HG02981 (cell line): Measurements from ENCODE around the gene SPATA31D4.
"Not testable (repeated sequence)": the region's sequence is repeated elsewhere in the genome, so short reads cannot be mapped to it uniquely, and the experiment has no call there.

ENCODE experiments used
- ATAC-seq: cut with Tn5 transposase; IDR thresholded peaks from one replicate; pipeline ENCODE4 v1.9.1; 2021; ENCODE audit warnings: mild to moderate bottlenecking, moderate library complexity; ENCODE audit not compliant: unreplicated experiment

The SPATA31D4 gene

DNA sequence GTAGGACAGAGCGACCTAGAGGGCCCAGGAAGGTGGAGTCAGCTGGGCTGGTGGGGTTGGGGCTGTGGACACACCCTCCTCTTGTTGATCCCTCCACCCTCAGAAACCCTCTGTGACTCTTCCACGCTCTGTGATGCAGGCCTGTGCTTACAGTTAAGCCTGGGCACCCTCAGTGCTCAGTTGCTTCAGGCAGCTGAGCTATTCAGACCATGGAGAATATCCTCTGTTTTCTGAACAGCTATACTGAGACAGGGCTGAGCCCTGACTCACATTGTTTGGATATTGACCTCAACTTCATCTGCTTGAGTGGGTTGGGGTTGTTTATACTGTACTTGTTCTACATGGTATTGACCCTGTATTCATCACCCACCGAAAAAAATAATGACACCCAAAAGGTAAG is at the start of gene SPATA31D4:
SPATA31D4 (plus strand) TSS at position 124 of the 400 bp plus-strand sequence; CDS start at position 210, 86 bp downstream.
- ATAC-seq: not testable (repeated sequence)

DNA sequence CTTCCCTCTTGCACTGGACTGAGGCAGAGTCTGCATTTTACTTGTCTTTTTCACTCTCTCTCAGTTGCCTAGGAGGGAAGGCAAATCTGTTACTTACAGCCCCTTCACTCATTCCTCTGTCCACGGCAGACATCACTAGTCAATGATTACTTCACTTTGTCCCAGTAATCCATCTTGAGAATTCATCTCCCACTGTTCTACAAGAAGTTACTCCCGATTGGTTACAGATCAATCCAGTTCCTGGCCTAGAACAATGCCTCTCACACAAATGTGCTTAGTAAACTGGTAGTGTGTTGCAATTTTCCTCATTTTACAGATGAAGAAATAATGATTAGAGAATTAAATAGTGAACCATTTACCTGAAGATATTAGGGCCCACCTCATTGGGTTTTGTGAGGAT is 49.7 kb upstream of the SPATA31D4 start:
- no peak for ATAC-seq

DNA sequence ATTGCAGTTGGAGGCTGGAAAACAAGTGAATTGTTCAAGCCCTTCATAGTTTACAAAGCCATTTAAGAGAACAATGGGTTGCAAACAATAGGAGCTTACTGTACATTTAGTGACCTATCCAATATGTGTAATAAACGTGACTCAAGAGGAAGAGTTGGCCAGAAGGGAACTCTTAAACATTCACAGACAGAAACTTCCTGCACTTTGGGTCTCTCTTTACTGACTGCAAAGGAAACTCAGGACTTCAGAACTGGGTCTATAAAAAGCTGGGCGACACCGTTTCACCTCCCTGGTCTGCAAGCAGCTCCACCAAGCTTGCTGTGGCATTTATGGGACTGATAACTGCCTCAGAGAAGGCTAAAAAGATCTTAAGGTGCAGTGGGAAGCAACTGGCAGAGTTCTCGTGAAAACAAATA is 48.7 kb upstream of the SPATA31D4 start:
- no peak for ATAC-seq

DNA sequence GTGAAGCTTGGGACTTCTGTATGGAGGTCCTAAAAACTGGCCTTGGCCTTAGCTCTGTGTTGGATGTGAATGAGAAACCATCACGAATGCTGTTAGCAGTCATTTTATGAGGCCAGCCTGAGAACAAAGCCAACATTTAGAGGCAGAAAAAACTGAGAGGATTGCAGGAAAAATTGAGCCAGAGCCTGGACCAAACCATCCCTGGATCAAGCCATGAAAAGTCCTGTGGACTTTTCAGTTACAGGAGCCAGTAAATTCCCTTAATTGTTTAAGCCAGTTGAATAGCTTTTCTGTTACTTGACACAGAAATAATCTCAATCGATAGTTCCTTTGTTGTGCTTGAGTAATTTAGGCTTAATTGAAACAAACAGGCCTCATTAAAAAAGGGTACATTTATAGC is 42.6 kb upstream of the SPATA31D4 start:
- ATAC-seq: no peak

GRCh38 chr9:81886665-81887064 is 41.6 kb upstream of the SPATA31D4 start:
- ATAC-seq: no peak

GRCh38 chr9:81890104-81890503 is 38.1 kb upstream of the SPATA31D4 start:
- no peak for ATAC-seq

GRCh38 chr9:81892440-81892839 is 35.8 kb upstream of the SPATA31D4 start:
- ATAC-seq: no peak

GRCh38 chr9:81893929-81894328 is 34.3 kb upstream of the SPATA31D4 start:
- no peak for ATAC-seq

- no peak for ATAC-seq
These were observed 33.3 kb upstream of the SPATA31D4 start for GRCh38 chr9:81894891-81895290.

DNA sequence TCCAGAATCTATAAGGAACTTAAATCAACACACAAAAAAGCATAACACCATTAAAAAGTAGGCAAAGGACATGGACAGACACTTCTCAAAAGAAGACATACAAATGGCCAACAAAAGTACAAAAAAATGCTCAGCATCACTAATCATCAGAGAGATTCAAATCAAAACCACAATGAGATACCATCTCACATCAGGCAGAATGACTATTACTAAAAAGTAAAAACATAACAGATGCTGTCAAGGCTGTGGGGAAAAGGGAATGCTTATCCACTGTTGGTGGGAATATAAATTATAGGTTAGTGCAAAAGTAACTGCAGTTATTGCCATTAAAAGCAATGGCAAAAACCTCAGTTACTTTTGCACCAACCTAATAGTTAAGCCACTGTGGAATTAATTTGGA is 32.2 kb upstream of the SPATA31D4 start:
- ATAC-seq: no peak

- ATAC-seq: no peak
These were observed 29.4 kb upstream of the SPATA31D4 start for GRCh38 chr9:81898851-81899250.

GRCh38 chr9:81902196-81902595 is 26.0 kb upstream of the SPATA31D4 start:
- ATAC-seq: no peak

DNA sequence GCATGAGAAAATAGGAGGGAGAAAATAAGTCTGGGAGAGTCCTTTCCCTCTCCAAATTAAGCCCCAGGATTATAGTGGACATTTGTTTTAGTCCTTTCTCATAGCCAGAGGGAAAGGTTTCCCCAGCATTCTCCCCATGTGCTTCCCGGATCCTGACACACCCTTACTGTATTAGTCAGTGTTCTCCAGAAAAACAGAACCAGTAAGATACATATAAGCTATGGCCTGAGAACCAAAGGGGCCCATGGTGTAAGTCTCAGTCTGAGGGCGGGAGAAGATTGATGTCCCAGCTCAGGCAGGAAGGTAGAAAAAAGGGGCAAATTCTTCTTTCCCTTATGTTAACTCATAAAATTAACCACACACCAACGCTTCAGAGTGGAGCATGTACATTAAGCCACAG is 25.6 kb upstream of the SPATA31D4 start:
- ATAC-seq: no peak

- no peak for ATAC-seq
These were observed 21.6 kb upstream of the SPATA31D4 start for GRCh38 chr9:81906671-81907070.

DNA sequence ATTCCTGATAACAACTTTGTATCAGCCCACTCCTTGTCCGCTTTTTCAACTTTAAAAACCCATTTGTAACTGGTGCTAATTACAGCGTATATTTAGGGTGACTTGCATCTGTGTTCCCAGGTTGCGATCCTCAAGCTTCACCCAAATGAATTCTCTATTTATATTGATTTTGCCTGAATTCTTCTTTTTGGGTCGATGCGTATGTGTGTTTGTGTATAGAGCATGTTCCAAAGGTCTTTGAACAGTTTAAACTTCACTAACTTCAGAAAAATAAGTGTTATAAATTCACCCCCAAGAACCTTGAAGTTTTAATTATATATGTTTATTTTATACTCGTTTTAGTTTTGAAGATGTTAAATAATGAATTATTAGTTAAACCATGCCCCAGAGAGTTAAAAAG is 16.1 kb upstream of the SPATA31D4 start:
- no peak for ATAC-seq

DNA sequence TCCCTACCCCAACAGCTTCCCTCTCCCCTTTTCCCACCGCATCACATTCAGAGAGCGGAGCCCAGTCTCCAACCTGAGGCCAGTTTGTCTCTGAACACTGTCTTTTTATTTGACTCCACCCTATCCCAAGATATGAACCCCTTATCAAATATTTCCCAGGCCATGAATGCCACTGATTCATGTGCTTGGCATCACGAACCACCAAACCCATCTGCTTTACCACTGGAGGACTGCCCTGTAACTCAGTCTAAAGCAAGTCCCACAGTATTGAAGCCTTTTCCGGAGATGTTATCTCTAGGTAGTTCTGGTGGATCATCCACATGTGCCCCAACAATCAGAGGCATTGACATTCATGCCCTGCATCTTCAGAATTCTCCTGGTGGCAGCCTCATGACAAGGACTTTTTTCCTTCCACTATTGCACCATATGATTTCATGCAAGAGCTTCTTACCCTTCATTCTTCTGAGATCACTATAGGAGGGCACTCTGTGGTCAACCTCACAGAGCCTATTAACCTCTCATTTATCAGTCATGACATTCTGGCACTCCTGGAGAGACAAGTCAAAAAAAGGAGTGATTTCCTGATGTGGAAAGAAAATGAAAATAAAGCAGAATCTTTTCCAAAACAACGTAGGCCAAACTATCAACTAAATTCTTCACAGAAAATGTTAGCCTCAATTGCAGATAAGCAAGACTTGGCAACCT is 12.3 kb upstream of the SPATA31D4 start:
- ATAC-seq: no peak

DNA sequence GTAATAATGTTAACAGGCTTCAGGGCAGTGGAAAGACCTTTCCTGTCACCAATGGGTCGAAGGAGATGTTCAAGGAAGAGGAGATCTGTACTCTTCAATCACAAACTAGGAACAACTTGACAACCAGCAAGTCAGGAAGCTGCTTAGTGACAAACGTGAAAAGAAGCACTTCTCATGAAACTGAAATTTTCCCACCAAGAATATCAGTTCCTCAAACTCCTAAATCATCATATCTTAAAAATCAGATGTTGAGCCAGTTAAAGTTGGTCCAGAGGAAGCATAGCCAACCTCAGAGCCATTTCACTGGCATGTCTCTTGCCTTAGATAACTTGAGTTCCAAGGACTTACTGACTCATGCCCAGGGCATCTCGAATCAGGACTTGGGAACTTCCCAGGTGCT is 9.7 kb upstream of the SPATA31D4 start:
- not testable (repeated sequence) for ATAC-seq

DNA sequence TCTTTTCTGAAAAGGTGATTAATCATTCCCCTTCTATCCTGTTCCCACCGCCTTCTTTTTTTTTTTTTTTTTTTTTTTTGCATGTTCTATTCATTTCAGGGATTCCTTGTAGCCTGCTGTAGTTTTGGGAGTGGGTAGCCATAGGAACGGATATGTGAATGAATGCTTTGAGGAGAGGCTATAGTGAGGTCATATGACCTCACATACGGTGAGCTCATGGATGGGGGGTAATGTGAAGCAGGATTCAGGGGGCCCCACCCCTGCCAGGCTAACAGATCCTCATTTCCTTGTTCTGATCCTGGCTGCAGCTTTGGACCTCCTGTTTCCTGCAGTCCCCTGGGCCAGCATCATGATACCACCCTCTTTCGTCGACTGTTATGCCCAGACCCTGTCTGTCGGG is 1.9 kb downstream of the SPATA31D4 start:
- ATAC-seq: not testable (repeated sequence)

- not testable (repeated sequence) for ATAC-seq
These were observed 5.3 kb downstream of the SPATA31D4 start for GRCh38 chr9:81933547-81933946.

DNA sequence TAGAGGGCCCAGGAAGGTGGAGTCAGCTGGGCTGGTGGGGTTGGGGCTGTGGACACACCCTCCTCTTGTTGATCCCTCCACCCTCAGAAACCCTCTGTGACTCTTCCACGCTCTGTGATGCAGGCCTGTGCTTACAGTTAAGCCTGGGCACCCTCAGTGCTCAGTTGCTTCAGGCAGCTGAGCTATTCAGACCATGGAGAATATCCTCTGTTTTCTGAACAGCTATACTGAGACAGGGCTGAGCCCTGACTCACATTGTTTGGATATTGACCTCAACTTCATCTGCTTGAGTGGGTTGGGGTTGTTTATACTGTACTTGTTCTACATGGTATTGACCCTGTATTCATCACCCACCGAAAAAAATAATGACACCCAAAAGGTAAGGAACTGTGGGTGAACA is 15.2 kb downstream of the SPATA31D4 start, which contains the start of gene SPATA31D3:
SPATA31D3 (plus strand) TSS at position 108 of the 400 bp plus-strand sequence; CDS start at position 194, 86 bp downstream.
- not testable (repeated sequence) for ATAC-seq

DNA sequence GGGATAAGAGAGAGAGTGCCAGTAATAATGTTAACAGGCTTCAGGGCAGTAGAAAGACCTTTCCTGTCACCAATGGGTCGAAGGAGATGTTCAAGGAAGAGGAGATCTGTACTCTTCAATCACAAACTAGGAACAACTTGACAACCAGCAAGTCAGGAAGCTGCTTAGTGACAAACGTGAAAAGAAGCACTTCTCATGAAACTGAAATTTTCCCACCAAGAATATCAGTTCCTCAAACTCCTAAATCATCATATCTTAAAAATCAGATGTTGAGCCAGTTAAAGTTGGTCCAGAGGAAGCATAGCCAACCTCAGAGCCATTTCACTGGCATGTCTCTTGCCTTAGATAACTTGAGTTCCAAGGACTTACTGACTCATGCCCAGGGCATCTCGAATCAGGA is 20.4 kb downstream of the SPATA31D4 start:
- not testable (repeated sequence) for ATAC-seq

GRCh38 chr9:81953096-81953495 is 24.9 kb downstream of the SPATA31D4 start:
- no peak for ATAC-seq

DNA sequence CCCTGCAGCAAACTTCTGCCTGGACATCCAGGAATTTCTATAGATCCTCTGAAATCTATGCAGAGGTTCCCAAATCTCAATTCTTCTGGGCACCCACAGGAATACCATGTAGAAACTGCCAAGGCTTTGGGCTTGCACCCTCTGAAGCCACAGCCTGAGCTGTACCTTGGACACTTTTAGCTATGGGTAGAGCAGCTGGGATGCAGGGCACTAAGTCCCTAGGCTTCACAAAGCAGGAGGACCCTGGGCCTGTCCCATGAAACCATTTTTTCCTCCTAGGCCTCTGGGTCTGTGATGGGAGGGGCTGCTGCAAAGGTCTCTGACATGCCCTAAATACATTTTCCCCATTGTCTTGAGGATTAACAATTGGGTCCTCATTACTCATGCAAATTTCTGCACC is 27.4 kb downstream of the SPATA31D4 start:
- no peak for ATAC-seq
